BE2C (cell line): ENCODE data around the gene PRTN3.
"Not testable (repeated sequence)": the region's sequence is repeated elsewhere in the genome, so short reads cannot be mapped to it uniquely, and the experiment has no call there.

Source experiments
- DNase-seq: peaks from one replicate; pipeline ENCODE4 v3.0.0-alpha.2; 2020
- H3K27me3 ChIP-seq: fragments of 250-450 bp; sonication (Bioruptor Pico); 2 replicates; pipeline ENCODE4 v1.5.1; 2020; ENCODE audit warnings: mild to moderate bottlenecking
- H3K36me3 ChIP-seq: fragments of 250-450 bp; sonication (Bioruptor Pico); 2 replicates; pipeline ENCODE4 v1.5.1; 2020; ENCODE audit warnings: mild to moderate bottlenecking
- H3K4me1 ChIP-seq: fragments of 250-450 bp; sonication (Bioruptor Pico); 2 replicates; pipeline ENCODE4 v1.5.1; 2020
- H3K4me3 ChIP-seq: 2 replicates; pipeline ENCODE4 v1.5.1; 2011; ENCODE audit warnings: low read depth, low read length
- H3K9me3 ChIP-seq: fragments of 250-450 bp; sonication (Bioruptor Pico); 2 replicates; pipeline ENCODE4 v1.5.1; 2020
- CTCF ChIP-seq: IDR thresholded peaks from 2 replicates; pipeline ENCODE4 v1.5.1; 2012; ENCODE audit warnings: mild to moderate bottlenecking, low read depth, low read length

PRTN3 gene

GRCh38 chr19:815079-815774, 25.6 kb upstream of the PRTN3 start:
- Histone ChIP-seq H3K4me1 (no peaks in the 10 kb centered on the region), H3K4me3 (no peak overlapping the region), H3K36me3 (peaks cover 45% of the 10 kb centered on the region), H3K27me3 (no peaks in the 10 kb centered on the region), H3K9me3 (no peaks in the 10 kb centered on the region)
- DNase-seq: no peak
- no peak for TF ChIP-seq CTCF

DNA sequence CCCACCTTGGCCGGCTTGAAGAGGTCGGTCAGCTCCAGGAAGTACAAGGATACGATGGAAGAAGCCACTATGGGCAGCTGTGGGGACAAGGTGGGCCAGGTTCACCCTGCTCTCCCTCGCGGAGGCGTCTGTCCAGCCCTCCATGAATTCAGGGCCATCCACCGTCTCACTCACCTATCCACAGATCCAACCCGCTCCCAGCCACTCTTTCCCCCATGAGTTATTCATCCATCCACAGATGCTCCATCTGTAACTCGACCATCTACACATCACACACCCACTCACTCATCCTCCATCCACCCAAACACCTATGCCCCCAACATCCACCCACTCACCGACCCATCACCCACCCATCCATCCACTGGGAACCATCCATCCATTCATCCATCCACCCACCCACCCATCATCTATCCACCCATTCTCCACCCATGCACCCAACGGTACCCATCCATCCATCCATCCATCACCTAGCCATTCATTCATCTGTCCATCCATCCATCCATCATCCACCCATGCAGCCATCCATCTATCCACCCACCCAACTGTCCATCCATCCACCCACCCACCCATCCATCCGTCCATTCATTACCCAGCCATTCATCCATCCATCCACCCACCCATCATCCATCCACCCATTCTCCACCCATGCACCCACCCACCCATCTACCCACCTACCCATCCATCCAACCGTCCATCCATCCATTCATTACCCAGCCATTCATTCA, 24.9 kb upstream of the PRTN3 start:
- peaks cover 38% of the 10 kb centered on the region for H3K36me3 ChIP-seq
- DNase-seq: no peak
- no peak overlapping the region for H3K4me3 ChIP-seq
- TF ChIP-seq CTCF: no peak
- no peaks in the 10 kb centered on the region for H3K27me3 ChIP-seq
- H3K4me1 ChIP-seq: no peaks in the 10 kb centered on the region
- H3K9me3 ChIP-seq: no peaks in the 10 kb centered on the region

DNA sequence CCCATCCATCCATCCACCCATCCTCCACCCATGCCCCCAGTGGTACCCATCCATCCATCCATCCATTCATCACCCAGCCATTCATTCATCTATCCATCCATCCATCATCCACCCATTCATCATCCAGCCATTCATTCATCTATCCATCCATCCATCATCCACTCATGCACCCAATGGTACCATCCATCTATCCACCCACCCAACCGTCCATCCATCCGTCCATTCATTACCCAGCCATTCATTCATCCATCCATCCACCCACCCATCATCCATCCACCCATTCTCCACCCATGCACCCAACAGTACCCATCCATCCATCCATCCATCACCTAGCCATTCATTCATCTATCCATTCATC, 24.3 kb upstream of the PRTN3 start:
- Histone ChIP-seq H3K36me3 (peaks cover 33% of the 10 kb centered on the region), H3K9me3 (no peaks in the 10 kb centered on the region), H3K27me3 (peaks cover 3% of the 10 kb centered on the region; the same call in 1 of the 2 replicates), H3K4me3 (no peak overlapping the region), H3K4me1 (no peaks in the 10 kb centered on the region)
- TF ChIP-seq CTCF: no peak
- no peak for DNase-seq

GRCh38 chr19:820212-820611, 20.6 kb upstream of the PRTN3 start:
- not testable (repeated sequence) for H3K27me3 ChIP-seq, H3K4me3 ChIP-seq, DNase-seq, H3K36me3 ChIP-seq, H3K4me1 ChIP-seq, H3K9me3 ChIP-seq

- Histone ChIP-seq H3K4me3 (no peak overlapping the region), H3K4me1 (no peaks in the 10 kb centered on the region)
- TF ChIP-seq CTCF: no peak
These were observed 19.5 kb upstream of the PRTN3 start for GRCh38 chr19:821231-821824.

DNA sequence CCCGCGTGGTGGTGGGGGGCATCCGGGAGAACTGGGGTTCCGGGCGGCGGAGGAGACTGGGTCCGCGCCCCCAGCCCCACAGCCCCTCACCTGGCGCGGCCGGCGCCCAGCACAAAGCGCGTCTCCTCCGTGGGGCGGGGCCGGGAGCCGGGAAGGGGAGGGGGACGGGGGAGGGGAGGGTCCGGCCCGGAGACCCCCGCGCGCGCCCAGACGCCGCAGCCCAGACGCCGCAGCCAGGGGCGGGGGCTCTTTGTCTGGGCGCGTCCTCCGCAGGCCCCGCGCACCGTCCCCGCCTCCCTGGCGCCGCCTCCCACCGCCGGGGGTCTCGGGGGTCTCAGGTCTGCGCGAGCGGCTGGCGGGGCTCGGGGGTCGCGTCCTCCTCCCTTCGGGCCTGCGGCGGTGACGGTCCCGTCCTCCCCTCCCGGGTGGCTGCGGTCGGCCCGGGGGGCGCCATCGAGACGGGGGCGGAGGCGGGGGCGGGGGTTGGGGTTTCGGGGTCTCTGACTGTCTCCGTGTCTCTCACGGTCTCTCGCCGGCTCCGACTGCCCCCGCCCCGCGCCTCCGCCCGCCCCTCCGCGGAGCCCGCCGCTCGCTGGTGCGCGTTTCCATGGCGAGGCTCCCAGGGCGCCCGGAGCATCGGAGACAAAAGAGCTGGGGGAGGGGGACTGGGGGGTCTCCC, 18.8 kb upstream of the PRTN3 start, which contains the start of gene PLPPR3:
Gene PLPPR3, minus strand, starts transcription at position 131 of the 679 bp plus-strand sequence. CDS start 396 bp downstream, outside the sequence.
- TF ChIP-seq CTCF: no peak
- Histone ChIP-seq H3K4me3 (no peak within 1 kb of the TSS), H3K4me1 (no peaks in the 10 kb centered on the region), H3K36me3 (no peaks in the 10 kb centered on the region), H3K9me3 (no peaks in the 10 kb centered on the region), H3K27me3 (peaks cover 4% of the 10 kb centered on the region; the same call in 1 of the 2 replicates)
- no peak for DNase-seq

More at GRCh38 chr19:821231-821824, 19.5 kb upstream of the PRTN3 start:
- DNase-seq: no peak
- H3K36me3 ChIP-seq: no peaks in the 10 kb centered on the region; the same call in 1 of the 2 replicates
- H3K27me3 ChIP-seq: peaks cover 4% of the 10 kb centered on the region; the same call in 1 of the 2 replicates
- H3K9me3 ChIP-seq: no peaks in the 10 kb centered on the region
